ENCODE results near the gene XXYLT1.
A peak's percentile ranks its signal among the peaks of the same experiment; 100 is the strongest.
"Not testable (repeated sequence)": the region's sequence is repeated elsewhere in the genome, so short reads cannot be mapped to it uniquely, and the experiment has no call there.

Gene XXYLT1

GRCh38 chr3:195208183-195208582, 62.8 kb downstream of the XXYLT1 start:
- no peak for DNase-seq (ENCODE audit: low read depth, low spot score)

- no peak for DNase-seq (ENCODE audit: low read depth, low spot score)
Observed at GRCh38 chr3:195207731-195208130, 63.2 kb downstream of the XXYLT1 start.

DNA sequence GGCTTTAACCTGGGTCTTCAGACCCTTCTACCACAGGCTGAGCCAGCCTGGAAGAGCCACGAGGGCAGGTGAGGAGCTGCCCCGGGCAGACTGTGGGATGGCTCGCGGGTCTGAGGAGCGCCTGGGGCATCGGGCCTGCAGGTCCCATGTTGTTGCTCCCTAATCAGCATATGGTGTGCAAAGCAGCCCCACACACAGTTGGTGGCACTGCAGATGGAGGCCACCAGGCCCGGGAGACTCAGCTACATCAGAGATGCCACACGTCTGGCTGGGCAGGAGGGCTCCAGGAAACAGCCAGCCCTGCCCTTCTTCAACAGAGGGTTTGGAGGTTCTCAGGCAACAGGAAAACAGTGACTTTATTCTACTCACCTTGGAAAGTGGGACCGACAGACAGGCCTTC, 63.9 kb downstream of the XXYLT1 start:
- DNase-seq (ENCODE audit: low read depth, low spot score): no peak

DNA sequence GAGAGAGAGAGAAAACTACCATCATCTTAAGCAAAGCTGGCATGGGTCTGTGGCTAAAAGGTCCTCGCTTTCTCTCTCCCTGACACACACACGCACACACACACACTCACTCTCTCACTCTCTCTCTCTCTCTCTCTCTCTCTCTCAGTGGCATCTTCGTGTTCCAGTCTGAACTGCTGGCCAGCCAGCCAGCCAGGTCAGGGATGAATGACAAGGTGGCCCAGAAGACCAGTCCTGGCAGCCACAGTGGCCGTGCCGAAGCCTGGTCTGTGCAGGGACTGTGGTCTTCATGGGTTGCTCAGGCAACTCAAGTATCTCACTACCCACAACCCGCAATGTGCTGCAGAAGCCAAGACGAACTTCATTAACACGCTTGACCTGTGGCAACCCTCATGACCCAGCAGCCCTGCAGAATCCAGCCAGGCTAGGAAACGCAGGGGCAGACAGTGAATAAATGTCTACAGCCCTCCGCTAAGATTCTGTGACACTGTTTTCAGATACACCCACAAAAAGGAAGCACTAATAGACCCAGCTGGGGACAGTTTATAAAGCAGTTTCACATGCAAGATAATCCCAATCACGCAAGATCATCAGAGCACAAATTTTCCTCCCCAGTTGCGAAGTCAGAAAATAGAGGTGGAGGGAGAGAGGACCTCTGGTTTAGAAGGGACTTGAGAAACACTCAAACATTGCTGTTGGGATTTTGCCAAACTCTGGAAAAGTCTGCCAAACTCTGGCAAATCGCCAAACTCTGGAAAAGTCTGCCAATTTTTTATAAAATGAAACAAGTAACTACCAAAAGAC, 66.4 kb downstream of the XXYLT1 start:
- DNase-seq (ENCODE audit: low read depth, low spot score): no peak

GRCh38 chr3:195203606-195204005, 67.4 kb downstream of the XXYLT1 start:
- no peak for DNase-seq (ENCODE audit: low read depth, low spot score)

DNA sequence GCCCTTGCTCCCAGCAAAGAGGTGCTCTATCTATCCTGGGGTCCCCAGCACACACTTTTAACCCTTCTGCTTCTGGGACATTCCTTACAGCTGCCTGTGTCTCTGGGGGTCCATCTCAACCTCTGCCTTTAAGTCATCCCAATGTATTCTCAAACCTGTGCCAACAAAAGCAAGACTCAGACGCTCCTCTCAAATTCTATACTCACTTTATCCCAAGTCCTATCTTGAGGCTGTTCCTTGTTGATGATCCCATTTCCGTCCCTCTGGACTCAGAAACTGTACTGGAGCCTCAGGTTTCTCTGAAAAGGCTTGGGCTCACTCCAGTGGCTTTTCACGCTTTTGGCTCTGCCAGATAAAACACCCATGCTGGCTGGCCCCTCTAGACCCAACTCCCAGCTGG, 69.7 kb downstream of the XXYLT1 start:
- DNase-seq (ENCODE audit: low read depth, low spot score): no peak

DNA sequence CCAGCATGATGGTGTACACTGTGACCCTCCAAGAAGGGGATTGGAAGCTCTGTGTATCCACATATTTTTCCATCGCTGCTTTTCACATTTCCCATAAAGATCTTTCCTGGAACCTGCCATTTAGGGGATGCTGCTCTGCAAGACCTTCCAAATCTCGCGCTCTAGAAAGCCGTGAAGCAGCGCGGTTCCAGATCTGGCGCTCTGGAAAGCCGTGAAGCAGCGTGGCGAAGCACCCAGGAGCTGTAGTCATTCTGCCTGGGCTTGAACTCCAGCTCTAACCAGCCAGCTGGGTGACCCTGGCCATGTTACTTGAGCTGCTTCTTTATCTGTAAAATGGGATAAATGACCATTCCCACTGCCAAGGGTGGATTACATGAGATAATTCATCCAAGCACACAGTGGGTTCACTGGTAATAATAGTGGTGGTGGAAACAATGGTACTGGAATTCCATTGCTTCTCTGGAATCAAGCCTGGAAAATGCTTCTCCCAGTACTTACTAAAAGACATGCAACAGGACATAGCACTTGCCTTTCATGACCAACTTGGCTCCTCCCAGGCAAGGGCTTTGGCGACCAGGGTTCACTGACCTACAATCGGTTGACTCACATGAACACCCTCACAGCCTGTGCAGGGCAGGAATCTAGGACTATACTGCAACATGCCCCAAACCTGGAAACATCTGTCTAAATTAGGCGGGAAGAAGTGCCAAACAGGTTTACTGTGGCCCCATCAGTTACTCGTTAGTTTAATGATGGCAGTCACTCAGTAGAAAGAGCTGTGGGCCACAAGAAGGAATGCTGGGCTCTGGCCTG, 70.7 kb downstream of the XXYLT1 start:
- DNase-seq (ENCODE audit: low read depth, low spot score): no peak

GRCh38 chr3:195198426-195199346, 72.3 kb downstream of the XXYLT1 start:
- DNase-seq (ENCODE audit: low read depth, low spot score): no peak

DNA sequence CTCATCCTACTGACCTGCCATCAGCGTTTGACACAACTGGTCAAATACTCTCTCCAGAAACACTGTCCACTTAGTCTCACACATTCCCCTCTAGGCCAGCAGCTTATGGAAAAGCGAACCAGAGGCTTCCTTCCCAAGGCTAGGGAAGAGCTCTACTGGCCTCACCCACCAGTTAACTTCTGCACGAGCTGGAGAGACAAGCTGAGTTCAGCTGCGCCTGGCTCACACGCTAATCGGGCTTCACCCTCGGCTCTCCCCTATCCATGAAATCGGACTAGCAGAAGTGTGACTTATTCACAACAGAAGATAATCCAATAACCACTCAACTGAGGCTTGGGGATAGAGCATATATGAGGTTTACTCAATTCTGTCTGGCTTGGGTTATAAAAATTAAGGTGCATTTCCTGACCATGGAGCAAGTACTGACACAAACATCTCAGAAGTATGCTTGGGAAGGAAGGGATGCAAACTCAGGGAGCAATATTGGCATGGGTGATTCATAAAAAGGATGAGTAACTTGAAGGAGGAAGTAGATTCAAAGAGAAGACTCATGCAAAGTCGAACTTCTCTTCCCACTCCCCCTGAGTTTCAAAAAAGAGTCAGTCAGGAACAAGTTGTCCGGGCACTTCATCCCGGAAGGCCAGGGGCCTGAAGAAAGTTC, 73.1 kb downstream of the XXYLT1 start:
- no peak for DNase-seq (ENCODE audit: low read depth, low spot score)

DNA sequence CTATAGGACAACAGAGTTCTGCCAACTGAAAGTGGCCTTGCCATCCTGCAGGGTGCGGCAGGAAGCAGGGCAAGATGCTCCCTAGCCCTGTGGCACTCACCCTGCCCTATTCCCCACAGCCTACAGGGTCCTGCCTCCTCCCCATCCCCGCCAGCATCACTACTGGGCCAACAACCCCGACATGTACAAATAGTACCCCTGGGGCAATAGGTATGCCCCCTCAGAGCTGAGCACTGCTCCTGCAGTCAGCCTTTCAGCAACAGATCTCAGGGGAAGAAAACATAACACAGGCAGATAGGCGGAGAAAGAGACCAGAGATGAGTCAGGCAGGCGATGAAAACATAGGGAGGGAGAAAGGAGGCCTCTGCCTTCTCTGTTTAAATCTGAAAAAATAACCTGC, 74.7 kb downstream of the XXYLT1 start:
- no peak for DNase-seq (ENCODE audit: low read depth, low spot score)

GRCh38 chr3:195195321-195196209, 75.4 kb downstream of the XXYLT1 start:
- peak; percentile 73 for DNase-seq (ENCODE audit: low read depth, low spot score)

GRCh38 chr3:195194559-195195206, 76.3 kb downstream of the XXYLT1 start:
- no peak for DNase-seq (ENCODE audit: low read depth, low spot score)

DNA sequence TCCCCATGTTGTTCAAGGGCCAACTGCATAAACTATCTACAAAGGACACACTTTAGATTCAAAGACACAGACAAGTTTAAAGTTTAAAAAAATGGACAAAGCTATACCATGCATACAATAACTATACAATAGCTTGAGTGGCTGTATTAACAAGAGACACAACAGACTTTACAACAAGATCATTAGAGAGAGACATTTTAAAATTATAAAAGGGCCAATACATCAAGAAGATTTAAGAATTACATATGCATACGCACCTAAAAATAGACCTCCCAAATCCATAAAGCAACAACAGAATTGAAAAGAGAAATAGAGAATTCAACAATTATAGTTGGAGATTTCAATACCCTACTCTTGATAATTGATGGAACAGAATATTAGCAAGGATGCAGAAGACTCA, 79.4 kb downstream of the XXYLT1 start:
- DNase-seq (ENCODE audit: low read depth, low spot score): no peak

- no peak for DNase-seq (ENCODE audit: low read depth, low spot score)
Observed at GRCh38 chr3:195189821-195190220, 81.1 kb downstream of the XXYLT1 start.

- no peak for DNase-seq (ENCODE audit: low read depth, low spot score)
Observed at GRCh38 chr3:195188426-195188927, 82.5 kb downstream of the XXYLT1 start.

- no peak for DNase-seq (ENCODE audit: low read depth, low spot score)
Observed at GRCh38 chr3:195187609-195188425, 83.1 kb downstream of the XXYLT1 start.

GRCh38 chr3:195186710-195187047, 84.3 kb downstream of the XXYLT1 start:
- not testable (repeated sequence) for DNase-seq (ENCODE audit: low read depth, low spot score)

DNA sequence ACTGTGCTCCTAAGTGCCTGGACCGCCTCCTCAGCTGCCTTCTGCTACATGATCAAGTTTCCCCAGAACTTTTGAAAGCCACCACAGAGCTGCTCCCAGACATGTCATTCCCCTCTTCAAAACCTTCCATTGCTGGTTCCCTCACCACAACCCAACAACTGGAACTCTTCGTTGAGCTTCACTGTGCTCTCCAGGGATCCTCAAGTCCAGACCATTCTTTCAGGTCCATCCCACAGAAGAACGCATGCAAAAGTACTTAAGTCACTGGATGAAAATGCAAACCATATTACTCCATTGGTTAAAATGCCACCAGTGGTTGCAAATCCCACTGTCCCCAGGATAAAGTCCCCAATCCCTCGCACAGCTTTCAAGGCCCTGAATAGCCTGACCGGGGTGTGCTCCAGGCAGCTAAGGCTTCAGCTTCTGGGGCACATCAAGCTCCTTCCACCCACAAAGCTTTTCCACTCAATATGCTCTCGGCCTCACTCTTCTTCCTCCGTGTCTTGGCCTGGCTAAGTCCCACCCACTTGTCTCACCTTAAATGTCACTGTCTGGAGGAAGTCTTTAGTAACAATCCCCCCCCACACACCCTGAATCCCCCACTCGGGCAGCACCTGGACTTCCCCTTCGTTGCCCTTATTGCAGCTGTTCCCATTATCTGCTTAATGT, 84.8 kb downstream of the XXYLT1 start:
- no peak for DNase-seq (ENCODE audit: low read depth, low spot score)

Measured in ELF-1 (cell line).